Common myeloid progenitor, CD34-positive (primary cell): Measurements from ENCODE around the gene IZUMO1.

Source experiments
- CTCF ChIA-PET: fragments of 350-600 bp; sonication (Branson Sonifier 250); formaldehyde crosslinking; loops from one replicate; lab custom pipeline; 2021; ENCODE audit warnings: antibody characterized with exemption; lab: Charles Lee
- POLR2A ChIA-PET: fragments of 350-600 bp; sonication (Branson Sonifier 250); formaldehyde crosslinking; loops from one replicate; lab custom pipeline; 2021; ENCODE audit warnings: antibody characterized with exemption; lab: Charles Lee
- DNase-seq, 3 donors: peaks; one replicate each; pipeline versions ENCODE4 v3.0.0 to v3.0.0-alpha.2; 2013
- H3K27ac ChIP-seq, 2 experiments: 1 replicate in 1 of 2; 2 replicates in 1 of 2; pipeline ENCODE4 v1.7.0; 2013; ENCODE audit warnings: inconsistent platforms in 2 of 2, low read length in 2 of 2, mild to moderate bottlenecking in 2 of 2, low read depth in 1 of 2, moderate library complexity in 1 of 2; ENCODE audit not compliant: severe bottlenecking in 2 of 2, insufficient read depth in 1 of 2, poor library complexity in 1 of 2
- H3K27me3 ChIP-seq, 5 experiments: replicated peaks in 2 of 5; 1 replicate in 3 of 5; 2 replicates in 2 of 5; pipeline versions ENCODE4 v1.6.1 to v1.7.0; 2013; ENCODE audit warnings: low read length in 4 of 5, mild to moderate bottlenecking in 2 of 5, moderate library complexity in 2 of 5, inconsistent platforms in 1 of 5; ENCODE audit not compliant: insufficient read depth in 5 of 5, control insufficient read depth in 4 of 5
- H3K36me3 ChIP-seq, 4 experiments: 1 replicate in 2 of 4; 2 replicates in 2 of 4; pipeline versions ENCODE4 v1.6.1 to v1.7.0; 2013; ENCODE audit warnings: low read length in 3 of 4, control low read depth in 1 of 4, mild to moderate bottlenecking in 1 of 4; ENCODE audit not compliant: control insufficient read depth in 4 of 4, insufficient read depth in 4 of 4
- H3K4me1 ChIP-seq, 4 experiments: 1 replicate in 3 of 4; 2 replicates in 1 of 4; pipeline versions ENCODE4 v1.6.1 to v1.7.1; 2013; ENCODE audit warnings: low read length in 3 of 4, mild to moderate bottlenecking in 3 of 4, control low read depth in 1 of 4, inconsistent platforms in 1 of 4, moderate library complexity in 1 of 4; ENCODE audit not compliant: control insufficient read depth in 4 of 4, insufficient read depth in 4 of 4; ENCODE audit errors: control extremely low read depth in 1 of 4
- H3K4me3 ChIP-seq, 7 experiments: 1 replicate in 4 of 7; 2 replicates in 3 of 7; pipeline versions ENCODE4 v1.5.1 to v1.7.0; 2013; ENCODE audit warnings: mild to moderate bottlenecking in 7 of 7, low read length in 6 of 7, moderate library complexity in 6 of 7, inconsistent platforms in 2 of 7, low read depth in 2 of 7, control low read depth in 1 of 7; ENCODE audit not compliant: insufficient read depth in 4 of 7, control insufficient read depth in 1 of 7; ENCODE audit errors: extremely low read depth in 1 of 7
- H3K9me3 ChIP-seq, 5 experiments: 1 replicate in 4 of 5; 2 replicates in 1 of 5; pipeline versions ENCODE4 v1.6.1 to v1.7.1; 2013; ENCODE audit warnings: low read length in 4 of 5, mild to moderate bottlenecking in 2 of 5, inconsistent platforms in 1 of 5, low read depth in 1 of 5, moderate library complexity in 1 of 5; ENCODE audit not compliant: control insufficient read depth in 4 of 5, insufficient read depth in 2 of 5; ENCODE audit errors: control extremely low read depth in 1 of 5
- WGBS: methylation state at CpG from one replicate; pipeline ENCODE4 v1.1.5; 2013; ENCODE audit not compliant: insufficient coverage; 5-methylcytosine and 5-hydroxymethylcytosine counted together

IZUMO1 gene

DNA sequence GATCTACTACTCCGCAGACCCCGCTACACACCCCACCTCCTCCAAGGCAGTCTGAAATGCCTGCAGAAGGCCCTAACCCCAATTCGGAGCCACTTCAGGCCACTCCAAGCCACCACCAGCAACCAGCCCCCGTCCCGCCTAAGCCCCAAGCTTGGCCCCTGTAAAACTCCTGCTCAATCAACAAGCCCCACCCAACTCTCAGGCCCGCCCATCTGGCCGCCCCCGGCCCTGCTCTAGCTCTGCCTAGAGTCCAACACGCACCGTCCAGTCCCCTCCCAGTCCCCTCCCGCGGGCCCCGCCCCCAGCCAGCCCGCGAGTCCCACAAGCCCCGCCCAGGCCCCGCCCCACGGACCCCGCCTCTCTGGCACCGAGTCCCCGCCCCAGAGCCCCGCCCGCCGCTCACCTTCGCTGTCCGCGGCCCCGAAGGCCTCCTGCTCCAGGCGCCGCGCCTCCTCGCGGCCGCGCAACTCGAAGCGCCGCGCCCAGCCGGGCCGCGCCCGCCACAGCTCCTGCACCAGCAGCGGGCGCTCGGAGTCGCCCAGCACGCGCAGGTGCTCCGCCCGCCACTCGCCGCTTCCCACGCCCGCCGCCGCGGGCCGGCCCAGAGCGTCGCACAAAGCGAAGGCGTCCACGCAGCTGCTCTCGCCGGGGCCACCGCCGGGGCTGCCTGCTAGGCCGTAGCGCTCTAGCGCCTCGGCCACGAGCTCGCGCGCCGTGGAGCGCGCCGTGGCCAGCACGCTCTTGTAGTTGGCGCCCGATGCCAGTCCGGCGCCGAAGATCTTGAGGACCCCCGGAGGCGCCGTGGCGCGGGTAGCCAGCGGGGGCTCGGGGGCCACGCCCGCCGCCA, 7.9 kb downstream of the IZUMO1 start:
- no peaks in the 10 kb centered on the region for H3K36me3 ChIP-seq
- POLR2A ChIA-PET = interaction anchor here (1.0 to 1.8 kb wide), 3 partner anchors 14 to 26 kb away, joined by 3 to 6 read pairs (median 4); no protein-coding TSS in a partner anchor
- H3K4me3 ChIP-seq = peak overlapping the region in 6 of 7 experiments; percentile 28 to 72 (median 60)
- no peaks in the 10 kb centered on the region for H3K9me3 ChIP-seq
- peak overlapping the region in 1 of 2 experiments; percentile 69 for H3K27ac ChIP-seq
- peaks cover 0 to 34% (median 31%) of the 10 kb centered on the region in 4 experiments for H3K4me1 ChIP-seq
- CTCF ChIA-PET = interaction anchor here (1.0 to 3.5 kb wide), 7 partner anchors 10 to 64 kb away, joined by 3 to 16 read pairs (median 4); no protein-coding TSS in a partner anchor
- peaks cover 0 to 20% (median 12%) of the 10 kb centered on the region in 5 experiments for H3K27me3 ChIP-seq
- peak; percentile 87 to 90 (median 88) for DNase-seq
- 1% methylated on average over 57 of the region's 96 CpGs for WGBS

DNA sequence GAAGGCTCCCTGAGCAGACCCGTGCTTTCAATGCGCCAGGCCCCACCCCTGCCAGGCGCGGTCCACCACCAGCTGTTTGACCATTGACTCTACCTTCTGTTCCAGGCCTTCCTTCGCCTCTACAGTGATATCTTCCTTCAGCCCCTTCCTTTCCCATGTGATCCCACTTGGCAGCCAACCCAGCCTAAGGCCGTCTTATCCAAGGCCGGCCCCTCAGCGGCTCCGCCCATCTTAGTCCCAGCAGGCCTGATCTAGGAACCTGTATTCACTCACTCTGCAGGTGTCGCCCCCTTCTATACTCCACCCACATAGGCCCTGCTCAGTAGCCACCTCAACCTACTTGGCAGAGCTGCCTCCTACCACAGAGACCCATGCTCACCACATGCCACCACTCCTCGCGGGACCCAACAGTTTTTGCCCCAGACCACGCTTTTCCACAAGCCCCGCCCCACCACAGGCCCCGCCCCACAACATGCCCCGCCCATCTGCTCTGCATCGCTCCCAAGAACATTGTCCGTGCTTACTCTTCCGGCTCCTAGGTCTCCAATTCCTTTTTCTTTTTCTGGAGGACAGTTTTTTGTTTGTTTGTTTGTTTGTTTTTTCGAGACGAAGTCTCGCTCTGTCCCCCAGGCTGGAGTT, 9.2 kb downstream of the IZUMO1 start:
- H3K27me3 ChIP-seq = peaks cover 0 to 20% (median 14%) of the 10 kb centered on the region in 5 experiments
- peak overlapping the region in 1 of 2 experiments; percentile 19 for H3K27ac ChIP-seq
- POLR2A ChIA-PET = no interaction called here
- CTCF ChIA-PET = interaction anchor here (0.7 to 3.5 kb wide), 4 partner anchors 12 to 61 kb away, joined by 3 to 16 read pairs (median 6); no protein-coding TSS in a partner anchor
- no peak overlapping the region for H3K4me3 ChIP-seq
- H3K9me3 ChIP-seq = no peaks in the 10 kb centered on the region
- DNase-seq = peak in 1 of 3 donors; percentile 22
- no peaks in the 10 kb centered on the region for H3K36me3 ChIP-seq
- H3K4me1 ChIP-seq = peaks cover 0 to 34% (median 31%) of the 10 kb centered on the region in 4 experiments
- WGBS = 94% methylated on average over 18 of the region's 22 CpGs

DNA sequence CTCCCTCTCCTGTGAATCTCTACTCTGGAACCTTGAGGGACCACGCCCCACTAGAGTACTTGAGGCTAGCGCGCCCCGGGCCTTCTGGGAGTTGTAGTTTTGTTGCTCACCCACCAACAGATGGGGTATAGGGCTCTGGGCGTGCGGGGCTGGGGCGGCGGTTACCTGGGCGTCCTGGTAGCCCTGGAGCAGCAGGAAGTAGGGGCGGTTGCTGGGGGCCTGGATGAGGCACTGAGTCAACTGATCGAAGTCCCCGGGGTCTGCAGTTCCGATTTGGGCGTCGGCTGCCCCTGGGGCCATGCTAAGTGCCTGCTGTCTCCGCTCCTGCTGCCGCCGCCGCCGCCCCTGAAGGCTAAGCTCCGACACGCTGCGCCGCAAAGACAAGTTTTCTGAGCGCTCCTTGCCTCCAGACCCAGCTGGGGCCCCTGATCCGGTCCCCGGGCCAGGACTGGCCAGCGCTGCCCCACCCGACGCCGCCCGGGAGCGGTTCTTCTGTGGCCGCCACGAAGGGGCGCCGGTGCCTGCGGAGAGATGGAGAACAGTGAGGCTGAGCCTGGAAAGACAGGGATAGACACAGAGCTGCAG, 11.6 kb downstream of the IZUMO1 start:
- Histone ChIP-seq H3K27ac (no peak overlapping the region), H3K36me3 (no peaks in the 10 kb centered on the region), H3K27me3 (peaks cover 0 to 11% (median 7%) of the 10 kb centered on the region in 5 experiments), H3K4me3 (no peak overlapping the region), H3K9me3 (no peaks in the 10 kb centered on the region), H3K4me1 (peaks cover 0 to 17% (median 16%) of the 10 kb centered on the region in 4 experiments)
- CTCF ChIA-PET = interaction anchor here (0.7 kb wide), 1 partner anchor 751 kb away, joined by 3 read pairs; no protein-coding TSS in a partner anchor
- WGBS = 96% methylated on average over 28 of the region's 38 CpGs
- POLR2A ChIA-PET = interaction anchor here (0.6 kb wide), 1 partner anchor 97 kb away, joined by 6 read pairs; no protein-coding TSS in a partner anchor
- no peak for DNase-seq

DNA sequence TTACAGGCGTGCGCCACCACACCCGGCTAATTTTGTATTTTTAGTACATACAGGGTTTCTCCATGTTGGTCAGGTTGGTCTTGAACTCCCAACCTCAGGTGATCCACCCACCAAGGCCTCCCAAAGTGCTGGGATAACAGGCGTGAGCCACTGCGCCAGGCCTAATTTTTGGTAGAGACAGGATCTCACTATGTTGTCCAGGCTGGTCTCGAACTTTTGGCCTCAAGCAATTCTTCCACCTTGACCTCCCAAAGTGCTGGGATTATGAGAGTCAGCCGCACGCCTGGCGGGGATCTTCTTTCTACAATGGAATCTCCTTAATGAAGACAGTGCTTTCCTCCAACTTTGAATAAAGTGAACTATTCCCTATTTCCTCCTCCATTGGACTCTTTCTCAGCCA, 12.1 kb downstream of the IZUMO1 start:
- H3K4me3 ChIP-seq = no peak overlapping the region
- 100% methylated on average over 7 of the region's 9 CpGs for WGBS
- POLR2A ChIA-PET = no interaction called here

DNA sequence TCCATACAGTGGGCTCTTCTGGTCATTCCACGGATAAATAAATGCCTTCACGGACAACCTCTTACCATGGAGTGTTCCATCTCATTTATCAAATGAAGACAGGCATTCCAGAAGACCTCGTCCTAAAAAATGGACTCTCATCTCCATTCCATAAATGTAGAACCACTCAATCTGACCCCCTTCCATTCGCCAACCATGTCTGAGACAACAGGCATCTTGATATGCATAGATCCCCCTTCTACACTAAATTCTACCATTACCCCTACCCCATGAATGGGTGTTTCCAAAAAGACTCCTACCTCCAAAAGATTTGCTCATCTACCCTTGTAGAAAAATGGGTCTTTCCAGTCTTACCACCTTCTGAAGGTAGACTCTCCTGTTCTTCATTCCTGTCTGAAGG, 15.3 kb downstream of the IZUMO1 start:
- DNase-seq = no peak
- peaks cover 0 to 3% (median 0%) of the 10 kb centered on the region in 5 experiments for H3K9me3 ChIP-seq
- H3K36me3 ChIP-seq = no peaks in the 10 kb centered on the region
- no peak overlapping the region for H3K4me3 ChIP-seq
- WGBS = 93% methylated on average over 4 of the region's 4 CpGs
- H3K4me1 ChIP-seq = peaks cover 0 to 7% (median 5%) of the 10 kb centered on the region in 4 experiments
- POLR2A ChIA-PET = no interaction called here
- H3K27ac ChIP-seq = no peak overlapping the region
- H3K27me3 ChIP-seq = peaks cover 0 to 3% (median 0%) of the 10 kb centered on the region in 5 experiments
- CTCF ChIA-PET = no interaction called here

More for the DNA sequence above, 12.1 kb downstream of the IZUMO1 start:
- H3K27me3 ChIP-seq = peaks cover 0 to 6% (median 3%) of the 10 kb centered on the region in 5 experiments
- H3K9me3 ChIP-seq = no peaks in the 10 kb centered on the region
- CTCF ChIA-PET = interaction anchor here (0.7 kb wide), 1 partner anchor 752 kb away, joined by 3 read pairs; no protein-coding TSS in a partner anchor
- no peaks in the 10 kb centered on the region for H3K36me3 ChIP-seq
- H3K4me1 ChIP-seq = peaks cover 0 to 12% (median 11%) of the 10 kb centered on the region in 4 experiments
- no peak for DNase-seq
- H3K27ac ChIP-seq = no peak overlapping the region

DNA sequence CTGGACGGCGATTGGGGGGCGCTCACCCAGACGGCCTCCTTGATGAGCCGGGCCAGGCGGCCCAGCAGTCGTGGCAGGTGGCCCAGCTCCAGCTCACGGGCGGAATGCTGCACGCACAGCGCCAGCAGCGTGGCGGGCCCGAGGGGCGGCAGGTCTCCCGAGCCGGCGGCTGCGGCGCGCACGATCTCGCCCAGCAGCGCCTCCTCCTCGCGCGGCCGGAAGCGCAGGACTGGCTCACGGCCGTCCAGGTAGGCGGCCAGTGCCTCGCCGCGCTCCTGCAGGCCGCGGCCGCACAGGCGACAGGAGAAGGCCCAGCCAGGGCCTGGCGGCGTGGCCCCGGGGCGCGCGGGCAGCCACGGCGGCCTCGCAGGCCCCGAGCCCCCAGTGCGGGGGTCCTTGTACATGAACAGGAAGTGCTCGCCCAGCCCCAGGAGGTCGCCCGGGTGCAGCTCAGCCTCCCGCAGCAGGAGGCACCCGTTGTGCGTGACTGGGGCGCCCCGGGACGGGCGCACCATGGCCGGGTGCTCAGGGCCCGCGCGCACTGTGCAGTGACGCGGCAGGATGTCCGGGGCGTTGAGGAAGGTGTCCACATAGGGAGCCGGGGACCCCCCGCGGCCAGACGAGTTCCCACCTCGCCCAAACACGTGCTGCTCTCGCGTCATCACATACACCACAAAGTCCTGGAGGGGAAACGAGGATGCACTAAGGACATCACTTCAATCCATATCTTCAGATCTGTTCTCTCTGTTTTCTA, 17.6 kb downstream of the IZUMO1 start:
- ChIA-PET CTCF (no interaction called here), POLR2A (no interaction called here)
- DNase-seq = no peak
- Histone ChIP-seq H3K27me3 (peaks cover 0 to 3% (median 0%) of the 10 kb centered on the region in 5 experiments), H3K4me1 (peaks cover 0 to 21% (median 13%) of the 10 kb centered on the region in 4 experiments), H3K36me3 (no peaks in the 10 kb centered on the region), H3K4me3 (no peak overlapping the region), H3K27ac (no peak overlapping the region), H3K9me3 (peaks cover 0 to 3% (median 0%) of the 10 kb centered on the region in 5 experiments)
- 92% methylated on average over 64 of the region's 77 CpGs for WGBS
